ENCODE measurements around the gene MRPS10. TPM values are rescaled to one million over a fixed set of nuclear protein-coding genes. Genes with fewer than 3 reads are reported as not detected.

MRPS10 gene
- polyA plus RNA-seq, 3 donors, result 9.2 to 33.0 (median 31.4) TPM

DNA sequence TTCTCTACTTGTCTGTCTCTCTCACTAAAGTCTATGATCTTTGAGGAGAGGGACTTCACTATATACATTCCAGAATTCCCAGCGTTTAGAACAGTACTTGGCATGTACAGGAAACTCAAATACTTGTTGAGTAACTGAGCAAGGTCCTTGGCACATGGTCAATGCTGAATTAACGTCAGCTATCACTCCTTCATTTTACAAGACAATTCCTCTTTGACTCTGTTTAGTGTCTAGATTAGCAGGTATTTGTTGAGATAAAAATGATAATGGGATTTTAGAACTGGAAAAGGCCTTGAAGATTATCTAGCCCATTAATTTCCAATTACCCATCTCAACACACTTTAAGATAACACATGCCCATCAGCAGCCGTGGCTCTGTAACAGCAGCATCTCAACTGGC lies 16.3 kb downstream of the MRPS10 start:
- Histone ChIP-seq H3K9ac (ENCODE audit: insufficient read depth, low read length, poor library complexity, severe bottlenecking) (no peak overlapping the region), H3K4me2 (replicated peaks; ENCODE audit: extremely low read depth, low read length, poor library complexity, severe bottlenecking) (no peak overlapping the region), H3K36me3 (replicated peaks in 1 of 2; ENCODE audit: control insufficient read depth in 1 of 2, insufficient read depth in 2 of 2, low read length in 2 of 2) (peaks cover 15 to 34% of the 10 kb centered on the region in 2 donors), H3K4me1 (ENCODE audit: control insufficient read depth in 1 of 2, insufficient read depth in 2 of 2, low read length in 2 of 2) (no peaks in the 10 kb centered on the region), H3K4me3 (replicated peaks in 1 of 3; ENCODE audit: low read depth in 2 of 3, low read length in 3 of 3) (no peak overlapping the region), H2AFZ (ENCODE audit: insufficient read depth, low read depth, low read length, poor library complexity, severe bottlenecking) (no peak overlapping the region), H3K9me3 (replicated peaks in 1 of 2; ENCODE audit: control insufficient read depth in 1 of 2, insufficient read depth in 1 of 2, low read length in 2 of 2) (peaks cover 0 to 2% of the 10 kb centered on the region in 2 donors), H3K27ac (ENCODE audit: low read depth in 1 of 2, low read length in 2 of 2) (no peak overlapping the region), H3K27me3 (ENCODE audit: control insufficient read depth in 2 of 2, insufficient read depth in 2 of 2, low read length in 2 of 2) (no peaks in the 10 kb centered on the region), H4K20me1 (ENCODE audit: insufficient read depth, low read length) (no peaks in the 10 kb centered on the region), H3K79me2 (ENCODE audit: insufficient read depth, low read length) (no peaks in the 10 kb centered on the region)
- H3K4me1 Mint-ChIP-seq, result no peaks in the 10 kb centered on the region
- peaks cover 2 to 7% (median 6%) of the 10 kb centered on the region in 7 donors for H3K9me3 Mint-ChIP-seq
- DNase-seq, result no peak
- TF ChIP-seq, protein P1, sequence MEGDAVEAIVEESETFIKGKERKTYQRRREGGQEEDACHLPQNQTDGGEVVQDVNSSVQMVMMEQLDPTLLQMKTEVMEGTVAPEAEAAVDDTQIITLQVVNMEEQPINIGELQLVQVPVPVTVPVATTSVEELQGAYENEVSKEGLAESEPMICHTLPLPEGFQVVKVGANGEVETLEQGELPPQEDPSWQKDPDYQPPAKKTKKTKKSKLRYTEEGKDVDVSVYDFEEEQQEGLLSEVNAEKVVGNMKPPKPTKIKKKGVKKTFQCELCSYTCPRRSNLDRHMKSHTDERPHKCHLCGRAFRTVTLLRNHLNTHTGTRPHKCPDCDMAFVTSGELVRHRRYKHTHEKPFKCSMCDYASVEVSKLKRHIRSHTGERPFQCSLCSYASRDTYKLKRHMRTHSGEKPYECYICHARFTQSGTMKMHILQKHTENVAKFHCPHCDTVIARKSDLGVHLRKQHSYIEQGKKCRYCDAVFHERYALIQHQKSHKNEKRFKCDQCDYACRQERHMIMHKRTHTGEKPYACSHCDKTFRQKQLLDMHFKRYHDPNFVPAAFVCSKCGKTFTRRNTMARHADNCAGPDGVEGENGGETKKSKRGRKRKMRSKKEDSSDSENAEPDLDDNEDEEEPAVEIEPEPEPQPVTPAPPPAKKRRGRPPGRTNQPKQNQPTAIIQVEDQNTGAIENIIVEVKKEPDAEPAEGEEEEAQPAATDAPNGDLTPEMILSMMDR (IDR thresholded peaks at IDR 0.05), result no peak
- H3K27ac Mint-ChIP-seq, result no peak overlapping the region
- intact Hi-C loops (cut with micrococcal nuclease), result no loop called here
- peaks cover 17 to 33% of the 10 kb centered on the region in 2 donors for H3K36me3 Mint-ChIP-seq
- no peak overlapping the region for H3K4me3 Mint-ChIP-seq
- WGBS (ENCODE audit: insufficient coverage), result no CpG with 5 or more reads among the region's 3 CpGs
- H3K27me3 Mint-ChIP-seq (ENCODE audit: low read depth in 3 of 3), result no peaks in the 10 kb centered on the region

DNA sequence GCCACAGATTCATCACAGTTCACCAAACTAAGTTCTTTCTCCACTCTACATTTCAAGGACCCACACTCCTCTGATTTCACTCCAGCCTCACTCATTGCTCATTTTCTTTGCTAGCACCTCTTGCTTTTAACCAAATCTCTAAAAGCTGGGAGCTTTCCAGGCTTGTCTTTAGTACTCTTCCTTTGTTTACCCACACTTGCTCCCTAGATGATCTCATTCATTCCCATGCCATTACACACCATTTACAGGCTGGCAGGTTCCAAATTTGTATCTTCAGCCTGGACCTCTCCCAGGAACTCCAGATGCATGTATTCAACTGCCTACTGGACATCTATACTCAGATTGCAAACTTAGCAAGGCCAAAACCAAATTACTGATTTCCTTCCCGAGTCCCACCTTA lies 17.6 kb downstream of the MRPS10 start:
- Histone ChIP-seq H3K4me1 (ENCODE audit: control insufficient read depth in 1 of 2, insufficient read depth in 2 of 2, low read length in 2 of 2) (no peaks in the 10 kb centered on the region), H4K20me1 (ENCODE audit: insufficient read depth, low read length) (no peaks in the 10 kb centered on the region), H3K9me3 (replicated peaks in 1 of 2; ENCODE audit: control insufficient read depth in 1 of 2, insufficient read depth in 1 of 2, low read length in 2 of 2) (peaks cover 0 to 2% of the 10 kb centered on the region in 2 donors), H3K4me2 (replicated peaks; ENCODE audit: extremely low read depth, low read length, poor library complexity, severe bottlenecking) (no peak overlapping the region), H3K27me3 (ENCODE audit: control insufficient read depth in 2 of 2, insufficient read depth in 2 of 2, low read length in 2 of 2) (no peaks in the 10 kb centered on the region), H3K27ac (ENCODE audit: low read depth in 1 of 2, low read length in 2 of 2) (no peak overlapping the region), H3K4me3 (replicated peaks in 1 of 3; ENCODE audit: low read depth in 2 of 3, low read length in 3 of 3) (no peak overlapping the region), H3K36me3 (replicated peaks in 1 of 2; ENCODE audit: control insufficient read depth in 1 of 2, insufficient read depth in 2 of 2, low read length in 2 of 2) (peaks cover 14 to 21% of the 10 kb centered on the region in 2 donors), H2AFZ (ENCODE audit: insufficient read depth, low read depth, low read length, poor library complexity, severe bottlenecking) (no peak overlapping the region), H3K79me2 (ENCODE audit: insufficient read depth, low read length) (no peaks in the 10 kb centered on the region), H3K9ac (ENCODE audit: insufficient read depth, low read length, poor library complexity, severe bottlenecking) (no peak overlapping the region)
- H3K27me3 Mint-ChIP-seq (ENCODE audit: low read depth in 3 of 3), result peaks cover 0 to 1% (median 0%) of the 10 kb centered on the region in 3 donors
- 83% methylated on average over 1 of the region's 1 CpG for WGBS (ENCODE audit: insufficient coverage)
- TF ChIP-seq, protein P1 (IDR thresholded peaks at IDR 0.05), result no peak
- peaks cover 11 to 20% of the 10 kb centered on the region in 2 donors for H3K36me3 Mint-ChIP-seq
- H3K4me1 Mint-ChIP-seq, result no peaks in the 10 kb centered on the region
- intact Hi-C loops (cut with micrococcal nuclease), result no loop called here
- no peak for DNase-seq
- H3K27ac Mint-ChIP-seq, result no peak overlapping the region
- H3K4me3 Mint-ChIP-seq, result no peak overlapping the region
- peaks cover 2 to 7% (median 6%) of the 10 kb centered on the region in 7 donors for H3K9me3 Mint-ChIP-seq
